ENCODE measurements around the gene TNK2.
A peak's percentile ranks its signal among the peaks of the same experiment; 100 is the strongest.
"Not testable (repeated sequence)": the region's sequence is repeated elsewhere in the genome, so short reads cannot be mapped to it uniquely, and the experiment has no call there.

TNK2 gene

GRCh38 chr3:195951443-195952177 lies 43.3 kb upstream of the TNK2 start:
- Histone ChIP-seq H3K79me2 (ENCODE audit: insufficient read depth, low read length) (peaks cover 17% of the 10 kb centered on the region; the same call in 1 of the 2 replicates), H3K4me2 (ENCODE audit: low read depth, low read length, poor library complexity, severe bottlenecking) (peak overlapping the region; percentile 32)
- not testable (repeated sequence) for H2AFZ ChIP-seq (ENCODE audit: low read length); H3K9ac ChIP-seq (ENCODE audit: low read depth, low read length, poor library complexity, severe bottlenecking); H3K4me3 ChIP-seq (ENCODE audit: low read length, poor library complexity, severe bottlenecking); H4K20me1 ChIP-seq (ENCODE audit: insufficient read depth, low read length, poor library complexity, severe bottlenecking); H3K9me3 ChIP-seq (ENCODE audit: insufficient read depth, low read depth, low read length); H3K36me3 ChIP-seq (ENCODE audit: insufficient read depth, low read length); H3K27me3 ChIP-seq (ENCODE audit: insufficient read depth, low read length, poor library complexity, severe bottlenecking); H3F3A ChIP-seq (ENCODE audit: low read depth); H3K4me1 ChIP-seq (ENCODE audit: insufficient read depth, low read length, poor library complexity, severe bottlenecking); H3K9me2 ChIP-seq (replicated peaks; ENCODE audit: low read depth, low read length)

- not testable (repeated sequence) for H3K9me3 ChIP-seq (ENCODE audit: insufficient read depth, low read depth, low read length); H3K4me1 ChIP-seq (ENCODE audit: insufficient read depth, low read length, poor library complexity, severe bottlenecking); H3K4me3 ChIP-seq (ENCODE audit: low read length, poor library complexity, severe bottlenecking); H2AFZ ChIP-seq (ENCODE audit: low read length); H3K36me3 ChIP-seq (ENCODE audit: insufficient read depth, low read length); H3K27me3 ChIP-seq (ENCODE audit: insufficient read depth, low read length, poor library complexity, severe bottlenecking); H4K20me1 ChIP-seq (ENCODE audit: insufficient read depth, low read length, poor library complexity, severe bottlenecking); H3K9me2 ChIP-seq (replicated peaks; ENCODE audit: low read depth, low read length); H3F3A ChIP-seq (ENCODE audit: low read depth); H3K9ac ChIP-seq (ENCODE audit: low read depth, low read length, poor library complexity, severe bottlenecking)
- Histone ChIP-seq H3K4me2 (ENCODE audit: low read depth, low read length, poor library complexity, severe bottlenecking) (peak overlapping the region; percentile 15), H3K79me2 (ENCODE audit: insufficient read depth, low read length) (peaks cover 17% of the 10 kb centered on the region; the same call in 1 of the 2 replicates)
Measured at GRCh38 chr3:195950731-195951130, 42.4 kb upstream of the TNK2 start.

GRCh38 chr3:195950164-195950563 lies 41.8 kb upstream of the TNK2 start:
- H3K9ac ChIP-seq (ENCODE audit: low read depth, low read length, poor library complexity, severe bottlenecking); H3K9me2 ChIP-seq (replicated peaks; ENCODE audit: low read depth, low read length); H3K4me3 ChIP-seq (ENCODE audit: low read length, poor library complexity, severe bottlenecking); H3F3A ChIP-seq (ENCODE audit: low read depth); H3K9me3 ChIP-seq (ENCODE audit: insufficient read depth, low read depth, low read length); H3K4me2 ChIP-seq (ENCODE audit: low read depth, low read length, poor library complexity, severe bottlenecking); H3K27me3 ChIP-seq (ENCODE audit: insufficient read depth, low read length, poor library complexity, severe bottlenecking); H2AFZ ChIP-seq (ENCODE audit: low read length); H3K36me3 ChIP-seq (ENCODE audit: insufficient read depth, low read length); H3K4me1 ChIP-seq (ENCODE audit: insufficient read depth, low read length, poor library complexity, severe bottlenecking); H4K20me1 ChIP-seq (ENCODE audit: insufficient read depth, low read length, poor library complexity, severe bottlenecking): not testable (repeated sequence)
- peaks cover 17% of the 10 kb centered on the region; the same call in 1 of the 2 replicates for H3K79me2 ChIP-seq (ENCODE audit: insufficient read depth, low read length)

GRCh38 chr3:195946910-195947699 lies 38.8 kb upstream of the TNK2 start:
- not testable (repeated sequence) for H3K9ac ChIP-seq (ENCODE audit: low read depth, low read length, poor library complexity, severe bottlenecking); H3K27me3 ChIP-seq (ENCODE audit: insufficient read depth, low read length, poor library complexity, severe bottlenecking); H3F3A ChIP-seq (ENCODE audit: low read depth); H3K4me1 ChIP-seq (ENCODE audit: insufficient read depth, low read length, poor library complexity, severe bottlenecking); H3K9me2 ChIP-seq (replicated peaks; ENCODE audit: low read depth, low read length); H3K9me3 ChIP-seq (ENCODE audit: insufficient read depth, low read depth, low read length); H3K4me2 ChIP-seq (ENCODE audit: low read depth, low read length, poor library complexity, severe bottlenecking); H2AFZ ChIP-seq (ENCODE audit: low read length); H4K20me1 ChIP-seq (ENCODE audit: insufficient read depth, low read length, poor library complexity, severe bottlenecking); H3K36me3 ChIP-seq (ENCODE audit: insufficient read depth, low read length); H3K4me3 ChIP-seq (ENCODE audit: low read length, poor library complexity, severe bottlenecking)
- peaks cover 12% of the 10 kb centered on the region; the same call in 1 of the 2 replicates for H3K79me2 ChIP-seq (ENCODE audit: insufficient read depth, low read length)

GRCh38 chr3:195941265-195941815 lies 33.0 kb upstream of the TNK2 start:
- H4K20me1 ChIP-seq (ENCODE audit: insufficient read depth, low read length, poor library complexity, severe bottlenecking) = not testable (repeated sequence)

GRCh38 chr3:195940806-195941205 lies 32.5 kb upstream of the TNK2 start:
- H3K36me3 ChIP-seq (ENCODE audit: insufficient read depth, low read length); H4K20me1 ChIP-seq (ENCODE audit: insufficient read depth, low read length, poor library complexity, severe bottlenecking); H3K27me3 ChIP-seq (ENCODE audit: insufficient read depth, low read length, poor library complexity, severe bottlenecking); H3K9me2 ChIP-seq (replicated peaks; ENCODE audit: low read depth, low read length); H3K4me2 ChIP-seq (ENCODE audit: low read depth, low read length, poor library complexity, severe bottlenecking); H2AFZ ChIP-seq (ENCODE audit: low read length); H3K9ac ChIP-seq (ENCODE audit: low read depth, low read length, poor library complexity, severe bottlenecking); H3K79me2 ChIP-seq (ENCODE audit: insufficient read depth, low read length); H3K4me1 ChIP-seq (ENCODE audit: insufficient read depth, low read length, poor library complexity, severe bottlenecking); H3K9me3 ChIP-seq (ENCODE audit: insufficient read depth, low read depth, low read length); H3F3A ChIP-seq (ENCODE audit: low read depth); H3K4me3 ChIP-seq (ENCODE audit: low read length, poor library complexity, severe bottlenecking): not testable (repeated sequence)

More at GRCh38 chr3:195941265-195941815, 33.0 kb upstream of the TNK2 start:
- H3K9me3 ChIP-seq (ENCODE audit: insufficient read depth, low read depth, low read length); H2AFZ ChIP-seq (ENCODE audit: low read length); H3F3A ChIP-seq (ENCODE audit: low read depth); H3K36me3 ChIP-seq (ENCODE audit: insufficient read depth, low read length); H3K27me3 ChIP-seq (ENCODE audit: insufficient read depth, low read length, poor library complexity, severe bottlenecking); H3K4me2 ChIP-seq (ENCODE audit: low read depth, low read length, poor library complexity, severe bottlenecking); H3K9me2 ChIP-seq (replicated peaks; ENCODE audit: low read depth, low read length); H3K79me2 ChIP-seq (ENCODE audit: insufficient read depth, low read length); H3K4me1 ChIP-seq (ENCODE audit: insufficient read depth, low read length, poor library complexity, severe bottlenecking); H3K4me3 ChIP-seq (ENCODE audit: low read length, poor library complexity, severe bottlenecking); H3K9ac ChIP-seq (ENCODE audit: low read depth, low read length, poor library complexity, severe bottlenecking): not testable (repeated sequence)
